Uterus (tissue), 4 donors: ENCODE results near the gene ALOX5AP. TPM values are rescaled to one million over a fixed set of nuclear protein-coding genes. Genes with fewer than 3 reads are reported as not detected.
A peak's percentile ranks its signal among the peaks of the same experiment; 100 is the strongest.

ENCODE experiments used
- DNase-seq, 2 donors: peaks; one replicate each; pipeline ENCODE4 v3.0.0-alpha.2; 2019 to 2020
- H3K27ac ChIP-seq, 2 donors: fragments of 200-600 bp; sonication (generic); 1 replicate in 1 of 2; 2 replicates in 1 of 2; pipeline ENCODE4 v1.5.1; 2016 to 2018
- H3K27me3 ChIP-seq, 2 donors: fragments of 200-600 bp; sonication (generic); one replicate each; pipeline ENCODE4 v1.5.1; 2018 to 2019; ENCODE audit warnings: control low read depth in 1 of 2
- H3K36me3 ChIP-seq, 2 donors: fragments of 200-600 bp; sonication (generic); one replicate each; pipeline ENCODE4 v1.5.1; 2019; ENCODE audit warnings: control low read depth in 1 of 2
- H3K4me1 ChIP-seq, 2 donors: fragments of 200-600 bp; sonication (generic); one replicate each; pipeline ENCODE4 v1.5.1; 2018 to 2019; ENCODE audit warnings: control low read depth in 1 of 2
- H3K4me3 ChIP-seq, 2 donors: fragments of 200-600 bp; sonication (generic); 1 replicate in 1 of 2; 2 replicates in 1 of 2; pipeline ENCODE4 v1.5.1; 2018 to 2019; ENCODE audit warnings: mild to moderate bottlenecking in 1 of 2
- H3K9me3 ChIP-seq, 2 donors: fragments of 200-600 bp; sonication (generic); one replicate each; pipeline ENCODE4 v1.5.1; 2019; ENCODE audit warnings: control low read depth in 1 of 2
- POLR2A ChIP-seq, 2 donors: fragments of 450-650 bp; IDR thresholded peaks; one replicate each; pipeline ENCODE4 v1.6.1; 2016; ENCODE audit warnings: antibody characterized with exemption in 2 of 2, mild to moderate bottlenecking in 1 of 2, moderate library complexity in 1 of 2
- intact Hi-C: fragments of 100-400 bp; cut with DNase I; formaldehyde crosslinking; loops from one replicate; pipeline ENCODE4 v1.15.1; 2023; ENCODE audit warnings: low total_unique reads
- total RNA-seq, 4 donors: library from RNA; depleted of rRNA in 3 of 4; stranded (reverse); fragments of >200 nt in 3 of 4; gene quantifications; one replicate each; pipeline versions ENCODE4 v1.1.0 to v1.2.4, GENCODE V29; 2014 to 2023
- TF ChIP-seq, protein P1 (sequence below), 4 experiments: fragments of 200-600 bp in 2 of 4; fragments of 450-650 bp in 2 of 4; sonication (generic) in 2 of 4; IDR thresholded peaks; one replicate each; pipeline ENCODE4 v1.5.1; 2016 to 2019; ENCODE audit warnings: antibody characterized with exemption in 4 of 4, mild to moderate bottlenecking in 2 of 4, moderate library complexity in 1 of 4
- donor health status: DM: yes; HTN: yes; CAD: no.

Gene ALOX5AP
- total RNA-seq, 4 donors from 2014 or later: 4.4 to 40.6 (median 12.7) TPM

DNA sequence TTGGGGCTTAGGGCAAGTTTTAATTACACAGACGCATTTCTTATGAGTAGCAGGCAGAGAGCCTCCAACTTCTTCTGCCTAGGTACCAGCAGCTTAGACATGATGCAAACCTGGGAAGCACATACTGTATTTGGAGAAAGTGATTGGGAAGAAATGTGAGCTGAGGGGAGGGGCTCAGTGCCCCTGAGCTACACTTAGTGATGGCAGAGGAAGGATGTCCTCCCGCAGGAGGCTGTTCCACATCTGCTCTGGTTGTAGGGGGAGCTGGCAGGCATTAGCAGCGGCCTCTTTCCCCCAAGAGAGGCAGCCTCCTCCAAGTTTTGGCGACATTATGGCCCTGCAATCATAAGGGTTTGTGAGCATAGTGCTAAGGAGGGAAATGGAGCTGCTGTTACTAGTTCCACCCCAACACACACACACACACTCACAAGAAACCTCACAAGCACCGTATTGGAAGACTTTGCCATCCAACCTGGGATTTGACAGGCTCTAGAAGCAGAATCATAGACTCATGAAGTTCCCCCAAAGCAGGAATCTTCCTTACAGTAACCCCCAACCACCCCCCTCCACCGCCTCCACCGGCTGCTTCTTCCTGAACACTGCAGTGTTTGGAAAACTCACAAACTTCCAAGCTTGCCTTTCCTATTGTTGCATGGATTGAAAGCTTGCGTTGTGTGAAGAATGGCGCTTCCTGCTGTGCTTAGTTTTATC, 3.3 kb downstream of the ALOX5AP start:
- no peak overlapping the region for H3K27ac ChIP-seq
- no peak for TF ChIP-seq POLR2A (IDR thresholded peaks at IDR 0.05)
- TF ChIP-seq, protein P1, sequence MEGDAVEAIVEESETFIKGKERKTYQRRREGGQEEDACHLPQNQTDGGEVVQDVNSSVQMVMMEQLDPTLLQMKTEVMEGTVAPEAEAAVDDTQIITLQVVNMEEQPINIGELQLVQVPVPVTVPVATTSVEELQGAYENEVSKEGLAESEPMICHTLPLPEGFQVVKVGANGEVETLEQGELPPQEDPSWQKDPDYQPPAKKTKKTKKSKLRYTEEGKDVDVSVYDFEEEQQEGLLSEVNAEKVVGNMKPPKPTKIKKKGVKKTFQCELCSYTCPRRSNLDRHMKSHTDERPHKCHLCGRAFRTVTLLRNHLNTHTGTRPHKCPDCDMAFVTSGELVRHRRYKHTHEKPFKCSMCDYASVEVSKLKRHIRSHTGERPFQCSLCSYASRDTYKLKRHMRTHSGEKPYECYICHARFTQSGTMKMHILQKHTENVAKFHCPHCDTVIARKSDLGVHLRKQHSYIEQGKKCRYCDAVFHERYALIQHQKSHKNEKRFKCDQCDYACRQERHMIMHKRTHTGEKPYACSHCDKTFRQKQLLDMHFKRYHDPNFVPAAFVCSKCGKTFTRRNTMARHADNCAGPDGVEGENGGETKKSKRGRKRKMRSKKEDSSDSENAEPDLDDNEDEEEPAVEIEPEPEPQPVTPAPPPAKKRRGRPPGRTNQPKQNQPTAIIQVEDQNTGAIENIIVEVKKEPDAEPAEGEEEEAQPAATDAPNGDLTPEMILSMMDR (IDR thresholded peaks at IDR 0.05): no peak
- no peak for DNase-seq
- no peaks in the 10 kb centered on the region for H3K27me3 ChIP-seq
- H3K4me3 ChIP-seq: no peak overlapping the region
- H3K9me3 ChIP-seq: no peaks in the 10 kb centered on the region
- no peaks in the 10 kb centered on the region for H3K36me3 ChIP-seq
- intact Hi-C loops: no loop called here
- H3K4me1 ChIP-seq: no peaks in the 10 kb centered on the region

DNA sequence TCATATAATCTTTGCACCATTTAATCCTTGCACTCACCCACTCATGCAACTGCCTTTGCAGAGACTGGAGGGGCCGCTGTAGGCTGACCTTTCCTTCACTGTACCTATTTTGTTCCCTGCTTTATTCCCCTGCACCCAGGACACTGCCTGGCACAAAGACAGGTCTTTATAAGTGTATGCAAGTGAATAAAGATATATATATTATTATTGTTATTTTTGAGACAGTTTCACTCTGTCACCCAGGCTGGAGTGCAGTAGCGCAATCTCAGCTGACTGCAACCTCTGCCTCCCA, 3.8 kb downstream of the ALOX5AP start:
- Histone ChIP-seq H3K9me3 (no peaks in the 10 kb centered on the region), H3K27ac (no peak overlapping the region), H3K27me3 (no peaks in the 10 kb centered on the region), H3K4me1 (no peaks in the 10 kb centered on the region), H3K36me3 (no peaks in the 10 kb centered on the region), H3K4me3 (no peak overlapping the region)
- TF ChIP-seq, protein P1 (IDR thresholded peaks at IDR 0.05): no peak
- no peak for TF ChIP-seq POLR2A (IDR thresholded peaks at IDR 0.05)
- intact Hi-C loops: no loop called here
- no peak for DNase-seq

DNA sequence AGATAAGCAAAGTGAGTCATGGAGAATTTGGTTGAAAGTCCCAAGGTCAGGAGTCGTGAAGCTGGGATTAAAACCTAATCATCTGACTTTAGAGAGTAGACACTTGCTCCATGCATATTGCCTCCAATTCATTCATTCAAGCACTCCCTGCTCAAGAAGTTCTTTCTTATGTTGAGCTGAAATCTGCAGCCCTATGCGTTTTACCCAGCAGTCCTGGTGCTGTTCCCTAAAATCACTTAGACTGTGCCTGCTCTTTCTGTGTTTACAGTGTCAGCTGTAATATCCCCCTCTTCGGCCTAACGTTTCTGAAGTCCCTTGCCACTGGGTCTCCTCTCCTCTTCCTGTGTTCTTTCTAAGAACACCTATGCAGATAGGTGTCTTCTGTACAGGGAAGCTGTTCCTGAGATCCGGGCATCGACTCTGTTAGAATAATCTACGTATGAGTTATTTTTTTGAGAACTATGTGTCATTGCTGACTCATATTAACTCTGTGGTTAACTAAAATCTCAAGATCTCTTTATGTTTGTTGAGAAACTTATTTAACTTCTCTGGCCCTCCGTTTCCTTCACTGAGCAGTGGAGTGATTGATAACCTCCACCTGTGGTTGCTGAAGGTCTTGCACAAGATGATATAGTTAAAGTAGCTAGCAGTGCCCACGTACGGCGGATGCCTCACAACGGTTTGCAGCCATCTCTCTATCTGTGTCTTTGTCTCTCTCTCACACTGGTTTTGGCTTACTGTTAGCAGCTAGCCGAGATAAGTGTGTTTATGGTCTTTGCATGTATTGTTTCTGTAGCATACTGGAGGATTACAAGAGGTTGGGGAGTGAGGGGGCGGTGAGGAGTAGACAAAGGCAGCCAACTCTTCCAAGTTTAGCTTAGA, 4.7 kb downstream of the ALOX5AP start:
- intact Hi-C loops: no loop called here
- TF ChIP-seq, protein P1 (IDR thresholded peaks at IDR 0.05): no peak
- TF ChIP-seq POLR2A (IDR thresholded peaks at IDR 0.05): no peak
- Histone ChIP-seq H3K27me3 (no peaks in the 10 kb centered on the region), H3K4me3 (no peak overlapping the region), H3K27ac (peak overlapping the region; percentile 70 to 75), H3K36me3 (no peaks in the 10 kb centered on the region), H3K9me3 (no peaks in the 10 kb centered on the region), H3K4me1 (no peaks in the 10 kb centered on the region)
- DNase-seq: no peak

DNA sequence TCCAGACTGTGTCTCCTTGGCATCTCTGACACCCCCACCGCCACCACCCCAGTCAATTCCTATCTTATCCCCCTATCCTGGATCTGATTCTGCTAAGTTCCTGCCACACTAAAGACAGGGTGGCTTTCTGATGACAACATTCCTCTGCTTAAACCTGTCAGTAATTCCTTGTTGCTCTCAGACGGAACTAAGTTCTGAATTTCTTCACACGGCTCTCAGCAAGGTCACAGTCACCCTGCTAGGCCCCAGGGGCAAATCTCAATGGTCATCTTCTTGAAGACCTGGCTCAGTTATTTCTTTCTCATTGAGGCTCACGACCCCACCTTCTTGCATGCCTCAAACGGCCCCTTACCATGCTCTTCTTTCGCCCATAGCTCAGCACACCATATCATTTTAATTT, 7.6 kb downstream of the ALOX5AP start:
- TF ChIP-seq, protein P1 (IDR thresholded peaks at IDR 0.05): no peak
- TF ChIP-seq POLR2A (IDR thresholded peaks at IDR 0.05): no peak
- intact Hi-C loops: no loop called here
- DNase-seq: no peak
- Histone ChIP-seq H3K4me3 (no peak overlapping the region), H3K4me1 (no peaks in the 10 kb centered on the region), H3K9me3 (no peaks in the 10 kb centered on the region), H3K27ac (peak overlapping the region; percentile 70 to 75), H3K36me3 (no peaks in the 10 kb centered on the region), H3K27me3 (no peaks in the 10 kb centered on the region)
